Measurements from ENCODE around the gene HAL. TPM values are rescaled to one million over a fixed set of nuclear protein-coding genes. Genes with fewer than 3 reads are reported as not detected.
A peak's percentile ranks its signal among the peaks of the same experiment; 100 is the strongest.

The HAL gene
- total and polyA plus RNA-seq, 2 of the 13 experiments (the other 11 are each of a cell fraction or from before 2014, with no cell fraction given): 0.89 to 37.8 TPM

- TF ChIP-seq, protein P1, sequence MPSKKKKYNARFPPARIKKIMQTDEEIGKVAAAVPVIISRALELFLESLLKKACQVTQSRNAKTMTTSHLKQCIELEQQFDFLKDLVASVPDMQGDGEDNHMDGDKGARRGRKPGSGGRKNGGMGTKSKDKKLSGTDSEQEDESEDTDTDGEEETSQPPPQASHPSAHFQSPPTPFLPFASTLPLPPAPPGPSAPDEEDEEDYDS (CRISPR knock-in tag; IDR thresholded peaks at IDR 0.05): no peak
- TF ChIP-seq NFIB (CRISPR knock-in tag; IDR thresholded peaks at IDR 0.05; ENCODE audit: borderline replicate concordance) (no peak), ZNF446 (CRISPR knock-in tag; IDR thresholded peaks at IDR 0.05) (no peak)
Observed at GRCh38 chr12:95956557-95957145, 39.5 kb downstream of the HAL start (continued).

DNA sequence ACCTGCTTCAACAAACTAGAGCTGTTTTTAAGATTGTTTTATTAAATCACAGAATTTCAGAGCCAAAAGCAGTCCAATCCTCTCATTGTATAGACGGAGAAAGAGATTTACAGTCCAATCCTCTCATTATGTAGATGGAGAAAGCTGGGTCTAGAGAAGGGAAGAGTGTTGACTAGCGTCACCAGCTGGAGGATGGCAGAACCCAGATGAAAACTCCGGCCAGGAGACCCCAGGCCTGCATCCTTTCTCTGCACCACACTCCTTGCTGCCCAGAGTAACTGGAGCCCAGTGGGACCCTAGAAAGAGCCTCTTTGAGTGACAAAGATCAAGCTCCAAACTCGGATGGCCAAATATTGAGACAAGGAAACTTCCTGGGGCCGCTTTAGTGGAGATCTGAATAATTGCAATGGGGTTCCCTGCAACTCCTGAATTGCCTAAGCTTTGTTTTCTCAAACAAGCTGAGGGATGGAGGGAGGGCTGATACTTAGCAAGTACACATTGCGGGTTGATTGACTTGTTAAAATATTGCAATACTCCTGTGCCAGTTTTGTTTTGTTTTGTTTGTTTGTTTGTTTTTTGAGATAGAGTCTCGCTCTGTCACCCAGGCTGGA lies 40.5 kb downstream of the HAL start:
- DNase-seq (ENCODE audit: low spot score) (peak; percentile 45), ATAC-seq (peak; percentile 66), FAIRE-seq (no peak)
- ChIA-PET POLR2A (interaction anchor here (1.3 to 3.9 kb wide), 3 partner anchors 10 to 40 kb away, joined by 4 to 41 read pairs (median 5); partner anchors contain the start of genes AMDHD1, CCDC38 and HAL), CTCF (ENCODE audit: low intra/inter-chr PET ratio, low total read pairs) (no interaction called here)
- Histone ChIP-seq H3K9ac (ENCODE audit: insufficient read depth, low read depth, low read length) (no peak overlapping the region), H3K36me3 (replicated peaks in 1 of 2; ENCODE audit: control insufficient read depth in 1 of 2, insufficient read depth in 2 of 2, low read length in 2 of 2) (peaks cover 0 to 1% of the 10 kb centered on the region in 2 experiments; a peak in 2 of 5 replicates), H3K4me3 (replicated peaks in 1 of 3; ENCODE audit: insufficient read depth in 1 of 3, low read depth in 2 of 3, low read length in 3 of 3) (no peak overlapping the region), H3K9me3 (ENCODE audit: low read length) (no peaks in the 10 kb centered on the region), H3K27ac (ENCODE audit: extremely low read length, insufficient read depth, low read length) (peak overlapping the region; percentile 38), H3K4me1 (ENCODE audit: insufficient read depth, low read length) (peaks cover 56% of the 10 kb centered on the region), H4K20me1 (ENCODE audit: insufficient read depth, low read length) (no peaks in the 10 kb centered on the region), H3K4me2 (ENCODE audit: low read depth, low read length) (peak overlapping the region; percentile 41), H3K79me2 (ENCODE audit: insufficient read depth, low read length) (no peaks in the 10 kb centered on the region), H3K27me3 (ENCODE audit: control insufficient read depth in 1 of 2, insufficient read depth in 2 of 2, low read length in 2 of 2) (no peaks in the 10 kb centered on the region), H2AFZ (ENCODE audit: low read length) (no peak overlapping the region)
- WGBS (ENCODE audit: low lambda C conversion rate): 64% methylated on average over 7 of the region's 7 CpGs
- in situ Hi-C loops (cut with HindIII; ENCODE audit: extremely low pct_ligation_motif_present, low pct_unique_long_range_greater_than_20kb): no loop called here
- BruUV-seq (replicated peaks): no TSS peak
- intact Hi-C loops (cut with micrococcal nuclease; ENCODE audit: unreplicated experiment): loop anchor here (5.0 to 10.0 kb wide), 2 partner anchors 42 to 131 kb away; partner anchors contain the start of gene HAL
- TF ChIP-seq NCOA2 (CRISPR knock-in tag; IDR thresholded peaks at IDR 0.05): peak; percentile 26; the same call in 1 of the 2 replicates
- TF ChIP-seq NFE2L1 (CRISPR knock-in tag; IDR thresholded peaks at IDR 0.05; ENCODE audit: borderline replicate concordance): no peak
- no peak for TF ChIP-seq HOXA9 (CRISPR knock-in tag; IDR thresholded peaks at IDR 0.05; ENCODE audit: borderline replicate concordance)
- TF ChIP-seq, protein P2, sequence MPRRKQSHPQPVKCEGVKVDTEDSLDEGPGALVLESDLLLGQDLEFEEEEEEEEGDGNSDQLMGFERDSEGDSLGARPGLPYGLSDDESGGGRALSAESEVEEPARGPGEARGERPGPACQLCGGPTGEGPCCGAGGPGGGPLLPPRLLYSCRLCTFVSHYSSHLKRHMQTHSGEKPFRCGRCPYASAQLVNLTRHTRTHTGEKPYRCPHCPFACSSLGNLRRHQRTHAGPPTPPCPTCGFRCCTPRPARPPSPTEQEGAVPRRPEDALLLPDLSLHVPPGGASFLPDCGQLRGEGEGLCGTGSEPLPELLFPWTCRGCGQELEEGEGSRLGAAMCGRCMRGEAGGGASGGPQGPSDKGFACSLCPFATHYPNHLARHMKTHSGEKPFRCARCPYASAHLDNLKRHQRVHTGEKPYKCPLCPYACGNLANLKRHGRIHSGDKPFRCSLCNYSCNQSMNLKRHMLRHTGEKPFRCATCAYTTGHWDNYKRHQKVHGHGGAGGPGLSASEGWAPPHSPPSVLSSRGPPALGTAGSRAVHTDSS (CRISPR knock-in tag; conservative IDR thresholded peaks at IDR 0.05): no peak
- TF ChIP-seq, protein P3, sequence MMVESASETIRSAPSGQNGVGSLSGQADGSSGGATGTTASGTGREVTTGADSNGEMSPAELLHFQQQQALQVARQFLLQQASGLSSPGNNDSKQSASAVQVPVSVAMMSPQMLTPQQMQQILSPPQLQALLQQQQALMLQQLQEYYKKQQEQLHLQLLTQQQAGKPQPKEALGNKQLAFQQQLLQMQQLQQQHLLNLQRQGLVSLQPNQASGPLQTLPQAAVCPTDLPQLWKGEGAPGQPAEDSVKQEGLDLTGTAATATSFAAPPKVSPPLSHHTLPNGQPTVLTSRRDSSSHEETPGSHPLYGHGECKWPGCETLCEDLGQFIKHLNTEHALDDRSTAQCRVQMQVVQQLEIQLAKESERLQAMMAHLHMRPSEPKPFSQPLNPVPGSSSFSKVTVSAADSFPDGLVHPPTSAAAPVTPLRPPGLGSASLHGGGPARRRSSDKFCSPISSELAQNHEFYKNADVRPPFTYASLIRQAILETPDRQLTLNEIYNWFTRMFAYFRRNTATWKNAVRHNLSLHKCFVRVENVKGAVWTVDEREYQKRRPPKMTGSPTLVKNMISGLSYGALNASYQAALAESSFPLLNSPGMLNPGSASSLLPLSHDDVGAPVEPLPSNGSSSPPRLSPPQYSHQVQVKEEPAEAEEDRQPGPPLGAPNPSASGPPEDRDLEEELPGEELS (CRISPR knock-in tag; IDR thresholded peaks at IDR 0.05): peak; percentile 62; the same call in 1 of the 2 replicates
- peak; percentile 27; the same call in 1 of the 2 replicates for TF ChIP-seq MED1 (CRISPR knock-in tag; IDR thresholded peaks at IDR 0.05)
- peak in 1 of 2 experiments; percentile 70; a peak in 1 of 4 replicates for TF ChIP-seq EP300 (IDR thresholded peaks at IDR 0.05; ENCODE audit: low read depth in 2 of 2, low read length in 2 of 2)
- TF ChIP-seq EP300 (CRISPR knock-in tag; IDR thresholded peaks at IDR 0.05; ENCODE audit: borderline replicate concordance): no peak
- TF ChIP-seq POLR2A (IDR thresholded peaks at IDR 0.05; ENCODE audit: insufficient read depth in 1 of 2, low read depth in 2 of 2, low read length in 2 of 2): no peak
- TF ChIP-seq PAXIP1 (CRISPR knock-in tag; conservative IDR thresholded peaks at IDR 0.05): peak; percentile 61
